DND-41 (cell line): ENCODE measurements around the gene SAMM50.

Experiments used
- EZH2 ChIP-seq: IDR thresholded peaks from 3 replicates; pipeline ENCODE4 v1.6.1; 2012; ENCODE audit warnings: borderline replicate concordance, low read depth, mild to moderate bottlenecking, moderate library complexity, low read length, inconsistent platforms; ENCODE audit not compliant: severe bottlenecking
- TF ChIP-seq, protein P1 (sequence below): IDR thresholded peaks from 2 replicates; pipeline ENCODE4 v1.5.1; 2012; ENCODE audit warnings: borderline replicate concordance, low read length, moderate library complexity, mild to moderate bottlenecking; ENCODE audit not compliant: poor library complexity, severe bottlenecking; ENCODE audit errors: extremely low read depth

DNA sequence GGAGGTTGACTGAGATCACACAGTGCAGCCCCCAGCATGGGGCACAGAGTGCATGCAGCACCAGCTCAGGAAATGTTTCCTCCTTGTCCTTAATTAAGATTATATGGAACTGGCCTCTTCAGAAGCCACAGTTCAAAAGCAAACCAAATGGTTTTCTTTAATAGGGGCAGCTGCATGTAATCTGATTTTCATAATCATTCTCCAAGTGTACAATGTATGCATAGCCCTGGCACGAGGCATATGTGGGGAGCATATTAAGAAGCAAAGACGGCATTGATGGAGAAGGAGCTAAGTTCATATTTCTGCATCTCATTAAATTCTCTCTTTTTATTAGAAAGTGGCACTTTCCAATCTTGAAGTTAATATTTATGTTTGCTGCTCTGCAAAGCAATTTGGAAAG, 59.0 kb downstream of the SAMM50 start:
- TF ChIP-seq, protein P1, sequence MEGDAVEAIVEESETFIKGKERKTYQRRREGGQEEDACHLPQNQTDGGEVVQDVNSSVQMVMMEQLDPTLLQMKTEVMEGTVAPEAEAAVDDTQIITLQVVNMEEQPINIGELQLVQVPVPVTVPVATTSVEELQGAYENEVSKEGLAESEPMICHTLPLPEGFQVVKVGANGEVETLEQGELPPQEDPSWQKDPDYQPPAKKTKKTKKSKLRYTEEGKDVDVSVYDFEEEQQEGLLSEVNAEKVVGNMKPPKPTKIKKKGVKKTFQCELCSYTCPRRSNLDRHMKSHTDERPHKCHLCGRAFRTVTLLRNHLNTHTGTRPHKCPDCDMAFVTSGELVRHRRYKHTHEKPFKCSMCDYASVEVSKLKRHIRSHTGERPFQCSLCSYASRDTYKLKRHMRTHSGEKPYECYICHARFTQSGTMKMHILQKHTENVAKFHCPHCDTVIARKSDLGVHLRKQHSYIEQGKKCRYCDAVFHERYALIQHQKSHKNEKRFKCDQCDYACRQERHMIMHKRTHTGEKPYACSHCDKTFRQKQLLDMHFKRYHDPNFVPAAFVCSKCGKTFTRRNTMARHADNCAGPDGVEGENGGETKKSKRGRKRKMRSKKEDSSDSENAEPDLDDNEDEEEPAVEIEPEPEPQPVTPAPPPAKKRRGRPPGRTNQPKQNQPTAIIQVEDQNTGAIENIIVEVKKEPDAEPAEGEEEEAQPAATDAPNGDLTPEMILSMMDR: no peak
- no peak for TF ChIP-seq EZH2
